ENCODE measurements around the gene ACIN1. TPM values are rescaled to one million over a fixed set of nuclear protein-coding genes. Genes with fewer than 3 reads are reported as not detected.

ACIN1 gene
- total RNA-seq, 1 experiment from 2014 or later, result 92.9 TPM

- no peak for DNase-seq (ENCODE audit: extremely low read depth, low read depth)
Measured at GRCh38 chr14:23047034-23047634, 47.8 kb downstream of the ACIN1 start.

- DNase-seq (ENCODE audit: extremely low read depth, low read depth), result no peak
Measured at GRCh38 chr14:23045419-23046357, 49.2 kb downstream of the ACIN1 start.

- DNase-seq (ENCODE audit: extremely low read depth, low read depth), result no peak
Measured at GRCh38 chr14:23044840-23045239, 50.1 kb downstream of the ACIN1 start.

- no peak for DNase-seq (ENCODE audit: extremely low read depth, low read depth)
Measured at GRCh38 chr14:23043754-23044153, 51.2 kb downstream of the ACIN1 start.

- DNase-seq (ENCODE audit: extremely low read depth, low read depth), result no peak
Measured at GRCh38 chr14:23043145-23043544, 51.8 kb downstream of the ACIN1 start.

GRCh38 chr14:23042162-23042965, 52.6 kb downstream of the ACIN1 start, which contains the start of gene PSMB11:
PSMB11 (plus strand) TSS chr14:23042212; CDS start chr14:23042226, 14 bp downstream.
- no peak for DNase-seq (ENCODE audit: extremely low read depth, low read depth)

- no peak for DNase-seq (ENCODE audit: extremely low read depth, low read depth)
Measured at GRCh38 chr14:23041729-23042128, 53.2 kb downstream of the ACIN1 start.

GRCh38 chr14:23040100-23040499, 54.8 kb downstream of the ACIN1 start:
- no peak for DNase-seq (ENCODE audit: extremely low read depth, low read depth)

GRCh38 chr14:23035303-23036144, 59.4 kb downstream of the ACIN1 start:
- DNase-seq (ENCODE audit: extremely low read depth, low read depth), result no peak

- DNase-seq (ENCODE audit: extremely low read depth, low read depth), result peak; percentile 95
Measured at GRCh38 chr14:23034498-23035302, 60.2 kb downstream of the ACIN1 start, which contains the start of gene PSMB5. PSMB5 (minus strand) TSS chr14:23034900; CDS start chr14:23034881, 19 bp downstream.

GRCh38 chr14:23033801-23034497, 61.0 kb downstream of the ACIN1 start:
- no peak for DNase-seq (ENCODE audit: extremely low read depth, low read depth)

- no peak for DNase-seq (ENCODE audit: extremely low read depth, low read depth)
Measured at GRCh38 chr14:23033251-23033727, 61.6 kb downstream of the ACIN1 start.

GRCh38 chr14:23030936-23031335, 64.0 kb downstream of the ACIN1 start:
- DNase-seq (ENCODE audit: extremely low read depth, low read depth), result no peak

- no peak for DNase-seq (ENCODE audit: extremely low read depth, low read depth)
Measured at GRCh38 chr14:23028799-23029198, 66.1 kb downstream of the ACIN1 start.

- DNase-seq (ENCODE audit: extremely low read depth, low read depth), result no peak
Measured at GRCh38 chr14:23025151-23025814, 69.7 kb downstream of the ACIN1 start.

- DNase-seq (ENCODE audit: extremely low read depth, low read depth), result no peak
Measured at GRCh38 chr14:23024612-23025075, 70.3 kb downstream of the ACIN1 start.

GRCh38 chr14:23023795-23024152, 71.2 kb downstream of the ACIN1 start:
- DNase-seq (ENCODE audit: extremely low read depth, low read depth), result no peak

Data from NCI-H460 (cell line).